KBM-7 (cell line): ENCODE data around the gene RFWD3.

Experiments used
- DNase-seq: peaks from one replicate; pipeline ENCODE4 v3.0.0-alpha.2; 2015
- in situ Hi-C: fragments of 300-500 bp; cut with MboI; formaldehyde crosslinking; loops from 2 replicates; pipeline ENCODE4 v1.14.3; 2020; ENCODE audit warnings: low sequenced_read_pairs, low pct_unique_long_range_greater_than_20kb, mixed read lengths

RFWD3 gene

GRCh38 chr16:74592847-74593246, 73.8 kb downstream of the RFWD3 start:
- in situ Hi-C loops = no loop called here
- no peak for DNase-seq

DNA sequence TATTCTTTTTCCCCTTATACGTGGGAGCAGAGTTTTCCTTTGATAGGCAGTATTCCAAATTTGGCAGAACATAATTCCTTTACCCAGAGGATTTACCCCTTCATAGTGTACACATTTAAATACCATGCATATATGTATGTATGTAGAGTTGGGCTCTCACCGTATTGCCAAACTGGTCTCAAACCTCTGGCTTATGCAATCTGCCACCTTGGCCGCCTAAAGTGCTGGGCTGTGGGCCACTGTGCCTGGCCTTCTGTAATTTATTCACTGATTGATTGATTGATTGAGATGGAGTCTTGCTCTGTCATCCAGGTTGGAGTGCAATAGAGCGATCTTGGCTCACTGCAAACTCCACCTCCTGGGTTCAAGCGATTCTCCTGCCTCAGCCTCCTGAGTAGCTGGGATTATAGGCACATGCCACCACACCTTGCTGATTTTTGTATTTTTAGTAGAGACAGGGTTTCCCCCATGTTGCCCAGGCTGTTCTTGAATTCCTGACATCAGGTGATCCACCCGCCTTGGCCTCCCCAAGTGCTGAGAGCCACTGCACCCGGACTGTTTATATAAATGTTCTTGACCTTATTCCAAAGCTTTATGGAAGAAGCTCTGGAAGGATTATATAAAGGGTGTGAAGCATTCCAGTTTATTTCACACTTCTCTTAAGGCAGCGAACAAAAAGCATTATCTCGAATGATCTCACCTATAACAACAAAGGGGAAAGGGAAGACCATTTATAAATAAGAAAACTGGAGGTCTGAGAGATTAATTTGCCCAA, 74.6 kb downstream of the RFWD3 start:
- no peak for DNase-seq
- in situ Hi-C loops = no loop called here

- in situ Hi-C loops = no loop called here
- DNase-seq = no peak
Measured at GRCh38 chr16:74586948-74587347, 79.7 kb downstream of the RFWD3 start.

DNA sequence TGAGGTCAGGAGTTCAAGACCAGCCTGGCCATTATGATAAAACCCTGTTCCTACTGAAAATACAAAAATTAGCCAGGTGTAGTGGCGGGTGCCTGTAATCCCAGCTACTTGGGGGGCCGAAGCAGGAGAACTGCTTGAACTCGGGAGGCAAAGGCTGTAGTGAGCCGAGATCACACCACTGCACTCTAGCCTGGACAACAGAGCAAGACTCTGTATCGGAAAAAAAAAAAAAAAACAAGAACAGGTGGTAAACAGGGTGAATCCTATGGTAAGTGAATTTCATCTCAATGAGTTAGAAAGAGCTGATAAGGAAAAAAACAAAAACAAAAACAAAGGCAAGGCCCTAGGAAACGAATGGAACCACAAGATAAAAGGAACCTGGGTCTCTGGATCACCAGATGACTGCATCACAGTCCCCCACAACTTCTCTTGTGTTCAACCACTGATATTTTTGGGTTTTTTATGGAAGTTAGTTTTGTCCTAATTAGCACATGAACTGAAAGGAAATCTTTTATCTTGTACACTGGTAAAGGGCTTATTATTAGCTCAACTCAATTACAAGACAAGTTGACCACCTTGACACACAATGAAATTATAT, 80.7 kb downstream of the RFWD3 start:
- in situ Hi-C loops = no loop called here
- DNase-seq = no peak

- no peak for DNase-seq
- in situ Hi-C loops = no loop called here
Measured at GRCh38 chr16:74583926-74584666, 82.6 kb downstream of the RFWD3 start.

- DNase-seq = no peak
- in situ Hi-C loops = no loop called here
Measured at GRCh38 chr16:74582970-74583369, 83.7 kb downstream of the RFWD3 start.

DNA sequence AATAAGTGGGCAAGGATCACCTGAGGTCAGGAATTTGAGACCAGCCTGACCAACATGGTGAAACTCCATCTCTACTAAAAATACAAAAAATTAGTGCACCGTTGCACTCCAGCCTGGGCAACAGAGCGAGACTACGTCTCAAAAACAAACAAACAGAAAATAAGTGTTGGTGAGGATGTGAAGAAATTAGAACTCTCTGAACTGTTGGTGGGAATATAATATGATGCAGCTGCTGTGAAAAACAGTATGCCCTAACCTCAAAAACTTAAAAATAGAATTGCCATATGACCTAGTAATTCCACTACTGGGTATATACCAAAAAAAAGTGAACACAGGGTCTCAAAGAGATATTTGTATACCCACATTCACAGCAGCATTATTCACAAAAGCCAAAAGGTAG, 85.8 kb downstream of the RFWD3 start:
- DNase-seq = no peak
- in situ Hi-C loops = no loop called here

DNA sequence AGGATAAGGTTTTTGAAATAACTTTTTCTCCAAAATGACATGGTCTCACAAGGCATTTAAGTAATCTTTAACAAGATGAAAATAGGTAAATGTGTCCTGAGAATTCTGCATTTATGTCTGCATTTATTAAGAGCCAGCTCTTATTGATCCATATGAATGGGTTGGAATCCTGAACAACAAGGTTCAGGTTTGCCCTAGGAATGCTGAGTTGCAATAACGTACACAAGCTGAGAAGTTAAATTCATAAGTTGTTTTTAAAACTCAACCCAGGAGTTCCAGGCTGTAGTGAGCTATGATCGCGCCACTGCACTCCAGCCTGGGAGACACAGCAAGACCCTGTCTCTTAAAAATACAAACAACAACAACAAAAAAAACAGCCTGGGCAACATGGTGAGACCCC, 87.8 kb downstream of the RFWD3 start:
- in situ Hi-C loops = no loop called here
- no peak for DNase-seq

DNA sequence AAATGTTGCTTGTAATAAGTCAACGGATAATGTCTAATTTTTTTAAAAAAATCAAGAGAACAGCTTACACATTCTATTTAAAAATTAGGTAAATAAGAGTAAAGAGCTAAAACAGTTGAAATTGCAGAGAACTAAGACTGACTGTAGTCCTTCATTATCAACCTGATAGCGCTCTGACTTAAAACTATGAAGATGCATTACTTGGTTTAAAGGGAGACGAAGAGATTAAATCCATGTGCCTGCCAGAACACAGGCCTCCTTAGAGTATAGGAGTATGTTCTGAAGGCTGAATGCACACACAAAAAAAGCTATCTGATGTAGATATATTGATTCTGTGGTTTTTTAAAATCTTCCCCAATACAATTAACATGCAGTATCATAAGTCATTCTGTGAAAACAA, 88.2 kb downstream of the RFWD3 start:
- DNase-seq = no peak

GRCh38 chr16:74577882-74578366, 88.8 kb downstream of the RFWD3 start:
- no peak for DNase-seq
- in situ Hi-C loops = no loop called here

More for the DNA sequence above, 88.2 kb downstream of the RFWD3 start:
- in situ Hi-C loops = no loop called here

DNA sequence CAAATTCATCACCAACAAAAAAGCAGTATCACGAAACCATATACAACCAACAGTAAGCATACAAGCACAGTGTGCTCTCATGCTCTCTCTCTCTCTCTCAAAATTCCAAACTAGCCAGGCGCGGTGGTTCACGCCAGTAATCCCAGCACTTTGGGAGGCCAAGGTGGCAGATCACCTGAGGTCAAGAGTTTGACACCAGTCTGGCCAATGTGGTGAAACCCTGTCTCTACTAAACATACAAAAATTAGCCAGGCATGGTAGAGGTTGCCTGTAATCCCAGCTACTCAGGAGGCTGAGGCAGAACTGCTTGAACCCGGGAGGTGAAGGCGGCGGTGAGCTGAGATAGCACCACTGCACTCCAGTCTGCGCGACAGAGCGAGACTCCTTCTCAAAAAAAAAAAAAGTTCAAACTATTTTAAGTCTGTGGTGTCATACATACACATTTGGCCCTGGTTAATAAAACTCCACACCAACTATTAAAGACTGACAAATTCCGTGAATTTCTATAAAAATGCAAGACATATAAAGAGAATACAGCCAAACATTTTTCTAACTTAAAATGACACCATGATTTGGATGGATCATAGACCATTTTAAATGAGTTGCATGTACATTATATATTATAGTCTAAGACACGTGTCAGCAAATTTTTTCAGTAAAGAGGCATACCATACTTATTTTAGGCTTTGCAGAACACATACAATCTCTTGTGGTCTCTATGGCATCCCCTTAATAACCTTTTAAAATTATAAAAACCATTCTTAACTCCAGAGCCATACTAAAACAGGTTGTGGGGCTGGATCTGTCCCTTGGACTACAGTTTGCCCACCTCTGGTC, 90.7 kb downstream of the RFWD3 start:
- no peak for DNase-seq
- in situ Hi-C loops = no loop called here

DNA sequence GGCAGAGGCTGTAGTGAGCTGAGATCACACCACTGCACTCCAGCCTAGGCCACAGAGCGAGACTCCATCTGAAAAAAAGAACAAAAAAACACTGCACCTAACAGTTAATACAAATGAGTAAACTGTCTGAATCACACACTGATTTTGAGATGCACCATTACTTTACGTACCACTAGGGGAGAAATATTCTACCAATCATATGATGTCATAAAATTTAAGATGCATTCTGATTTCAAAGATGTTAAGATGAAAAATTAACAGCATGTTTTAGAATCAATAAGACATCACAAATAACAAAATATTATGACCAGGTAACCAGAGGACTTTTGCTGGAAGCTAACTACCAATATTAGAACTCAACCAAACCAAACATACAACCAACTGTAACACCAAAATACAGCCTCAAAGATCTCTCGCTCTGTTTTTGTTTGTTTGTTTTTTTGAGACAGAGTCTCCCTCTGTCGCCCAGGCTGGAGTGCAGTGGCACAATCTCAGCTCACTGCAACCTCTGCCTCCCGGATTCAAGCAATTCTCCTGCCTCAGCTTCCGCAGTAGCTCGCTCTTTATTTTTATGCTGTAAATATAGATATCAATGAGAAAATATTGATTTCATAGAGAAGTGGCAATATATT, 91.4 kb downstream of the RFWD3 start:
- in situ Hi-C loops = no loop called here
- DNase-seq = no peak

DNA sequence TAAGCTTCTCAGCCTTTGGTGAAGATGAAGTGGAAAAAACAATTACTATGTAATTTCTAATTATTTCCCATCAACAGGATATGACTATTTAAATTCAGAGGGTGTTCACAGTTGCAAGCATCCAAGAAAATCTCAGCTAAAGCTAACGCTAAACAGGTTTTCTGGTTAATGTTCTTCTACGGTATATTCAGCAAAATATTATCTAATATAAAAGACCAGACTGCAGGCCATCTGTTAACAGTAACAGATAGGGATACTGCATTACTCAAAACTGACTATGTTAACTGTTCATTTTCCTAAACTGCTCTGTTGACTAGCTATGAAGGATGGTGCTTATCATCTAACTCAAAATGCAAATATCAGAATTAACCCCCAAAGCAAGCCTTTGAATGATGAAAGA, 92.5 kb downstream of the RFWD3 start:
- no peak for DNase-seq

DNA sequence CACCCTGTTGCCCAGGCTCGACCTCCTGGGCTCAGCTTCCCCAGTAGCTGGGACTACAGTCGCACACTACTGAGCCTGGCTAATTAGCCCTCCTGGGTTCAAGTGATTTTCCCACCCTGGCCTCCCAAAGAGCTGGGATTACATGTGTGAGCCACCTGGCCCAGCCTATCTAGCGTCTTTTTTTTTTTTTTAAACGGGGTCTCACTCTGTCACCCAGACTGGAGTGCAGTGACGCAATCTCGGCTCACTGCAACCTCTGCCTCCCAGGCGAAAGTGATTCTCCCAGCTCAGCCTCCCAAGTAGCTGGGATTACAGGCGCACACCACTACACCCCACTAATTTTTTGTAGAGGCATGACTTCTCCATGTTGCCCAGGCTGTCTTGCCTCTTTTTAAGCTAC, 93.1 kb downstream of the RFWD3 start:
- no peak for DNase-seq
- in situ Hi-C loops = no loop called here

More for the DNA sequence above, 92.5 kb downstream of the RFWD3 start:
- in situ Hi-C loops = no loop called here
